Measurements from ENCODE around the gene ERP27.

Gene ERP27

GRCh38 chr12:14934511-14934910 lies 3.8 kb downstream of the ERP27 start:
- no peak for TF ChIP-seq CTCF (IDR thresholded peaks at IDR 0.05; ENCODE audit: low read depth, low read length, missing control alignments)
- H3K4me3 ChIP-seq (replicated peaks; ENCODE audit: low read depth, low read length): no peak overlapping the region
- no peak for DNase-seq (ENCODE audit: extremely low read depth, low read depth)

DNA sequence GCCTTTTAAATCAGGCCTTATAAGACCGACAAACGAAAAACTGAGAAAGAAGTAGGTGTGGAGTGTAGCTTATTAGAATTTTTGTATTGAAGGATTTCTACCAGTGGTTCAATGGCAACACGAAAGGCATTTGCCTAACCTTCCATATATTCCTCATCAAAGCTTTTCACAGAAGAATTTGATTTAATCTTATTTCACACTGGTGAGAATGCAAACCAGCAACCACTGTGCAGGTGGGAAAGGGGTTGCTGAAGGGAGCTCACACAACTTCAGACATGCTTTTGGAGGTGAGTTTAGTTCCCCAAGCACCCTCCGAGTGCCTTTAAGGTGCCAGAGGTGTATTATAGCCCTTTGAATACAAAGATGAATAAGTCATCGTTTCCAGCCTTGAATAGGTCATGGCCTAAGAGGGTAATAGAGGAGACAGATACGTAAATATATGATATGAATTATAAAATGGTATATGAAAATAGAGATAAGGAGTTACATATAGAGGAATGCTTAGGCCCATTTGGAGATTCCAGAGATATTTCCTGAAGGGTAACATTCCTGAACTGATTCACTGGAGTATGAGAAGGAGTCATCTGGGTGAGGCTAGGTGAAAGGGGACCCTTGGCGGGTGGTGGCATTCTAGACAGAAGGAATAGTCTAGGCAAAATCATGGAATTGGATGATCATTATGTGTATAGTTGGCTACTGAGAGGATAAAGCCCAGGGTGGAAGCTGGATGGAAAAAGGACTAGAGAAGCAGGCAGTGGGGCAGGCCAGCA lies 6.4 kb downstream of the ERP27 start:
- no peak overlapping the region for H3K4me3 ChIP-seq (replicated peaks; ENCODE audit: low read depth, low read length)
- no peak for TF ChIP-seq CTCF (IDR thresholded peaks at IDR 0.05; ENCODE audit: low read depth, low read length, missing control alignments)
- no peak for DNase-seq (ENCODE audit: extremely low read depth, low read depth)

DNA sequence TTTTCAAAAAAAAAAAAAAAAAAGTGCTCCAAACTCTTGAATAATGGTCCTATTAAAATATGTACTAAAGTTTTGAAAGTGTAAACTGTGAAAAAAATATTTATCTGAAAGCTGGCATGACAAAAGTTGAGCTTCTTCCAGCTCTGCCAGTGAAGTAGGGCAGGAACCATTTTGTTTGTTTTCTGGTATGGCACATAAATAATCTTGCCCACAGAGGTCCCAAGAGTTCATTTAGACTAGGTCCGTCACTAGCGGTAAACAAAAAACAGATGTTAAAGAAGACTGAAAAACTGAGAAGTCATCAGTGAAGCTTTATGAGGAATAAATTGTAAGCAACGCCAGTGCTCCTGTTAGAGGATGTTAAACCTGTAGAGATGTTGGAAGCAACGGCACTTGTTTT lies 7.0 kb downstream of the ERP27 start:
- peak; percentile 36 for DNase-seq (ENCODE audit: extremely low read depth, low read depth)
- TF ChIP-seq CTCF (IDR thresholded peaks at IDR 0.05; ENCODE audit: low read depth, low read length, missing control alignments): no peak

DNA sequence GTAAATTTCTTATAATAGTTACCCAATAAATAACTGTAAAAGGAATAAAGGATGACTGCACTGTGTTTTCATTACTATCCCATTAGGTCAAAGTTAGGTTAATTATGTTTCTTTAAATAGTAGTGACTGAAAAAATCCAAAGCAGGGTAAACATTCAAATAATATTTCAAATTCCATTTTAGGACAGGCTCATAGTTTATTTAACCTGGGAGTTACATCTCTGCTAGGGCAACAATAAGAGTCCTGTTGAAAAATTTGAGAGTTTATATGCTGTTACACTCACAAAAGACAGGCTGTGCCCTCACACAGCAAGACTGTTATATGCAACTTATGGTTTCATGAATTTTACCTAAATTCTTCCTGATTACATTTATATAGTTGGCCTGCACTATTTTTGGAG lies 8.0 kb downstream of the ERP27 start:
- no peak overlapping the region for H3K4me3 ChIP-seq (replicated peaks; ENCODE audit: low read depth, low read length)
- no peak for TF ChIP-seq CTCF (IDR thresholded peaks at IDR 0.05; ENCODE audit: low read depth, low read length, missing control alignments)
- DNase-seq (ENCODE audit: extremely low read depth, low read depth): no peak

More for the DNA sequence above, 7.0 kb downstream of the ERP27 start:
- no peak overlapping the region for H3K4me3 ChIP-seq (replicated peaks; ENCODE audit: low read depth, low read length)

GRCh38 chr12:14928931-14929330 lies 9.4 kb downstream of the ERP27 start:
- no peak for TF ChIP-seq CTCF (IDR thresholded peaks at IDR 0.05; ENCODE audit: low read depth, low read length, missing control alignments)
- no peak for DNase-seq (ENCODE audit: extremely low read depth, low read depth)
- H3K4me3 ChIP-seq (replicated peaks; ENCODE audit: low read depth, low read length): no peak overlapping the region

- TF ChIP-seq CTCF (IDR thresholded peaks at IDR 0.05; ENCODE audit: low read depth, low read length, missing control alignments): no peak
- no peak for DNase-seq (ENCODE audit: extremely low read depth, low read depth)
- H3K4me3 ChIP-seq (replicated peaks; ENCODE audit: low read depth, low read length): no peak overlapping the region
These were observed 11.1 kb downstream of the ERP27 start for GRCh38 chr12:14927267-14927666.

DNA sequence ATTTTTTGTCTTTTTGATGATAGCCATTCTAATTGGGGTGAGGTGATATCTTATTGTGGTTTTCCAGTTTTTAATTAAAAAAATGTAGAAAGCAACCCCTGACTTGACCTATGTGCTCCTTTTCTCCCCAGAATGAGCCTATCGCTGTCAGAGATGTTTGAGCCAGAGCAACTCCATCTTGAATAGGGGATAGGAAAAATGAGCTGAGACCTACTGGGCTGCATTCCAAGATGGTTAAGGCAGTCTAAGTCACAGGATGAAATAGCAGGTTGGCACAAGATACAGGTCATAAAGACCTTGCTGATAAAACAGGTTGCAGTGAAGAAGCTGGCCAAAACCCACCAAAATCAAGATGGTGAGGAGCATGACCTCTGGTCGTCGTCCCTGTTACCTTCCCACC lies 13.8 kb downstream of the ERP27 start:
- no peak for TF ChIP-seq CTCF (IDR thresholded peaks at IDR 0.05; ENCODE audit: low read depth, low read length, missing control alignments)
- H3K4me3 ChIP-seq (replicated peaks; ENCODE audit: low read depth, low read length): no peak overlapping the region
- no peak for DNase-seq (ENCODE audit: extremely low read depth, low read depth)
